H1 (cell line): Measurements from ENCODE around the gene SHLD1. TPM values are rescaled to one million over a fixed set of nuclear protein-coding genes. Genes with fewer than 3 reads are reported as not detected.

Experiments
- BCL11A ChIP-seq, 2 experiments: IDR thresholded peaks; one replicate each; pipeline ENCODE4 v1.6.1; 2011; ENCODE audit warnings: low read depth in 2 of 2, low read length in 2 of 2, mild to moderate bottlenecking in 2 of 2
- E2F6 ChIP-seq: IDR thresholded peaks from 2 replicates; pipeline ENCODE4 v1.6.1; 2012; ENCODE audit warnings: inconsistent platforms
- EGR1 ChIP-seq: IDR thresholded peaks from 2 replicates; pipeline ENCODE4 v1.6.1; 2011; ENCODE audit warnings: low read depth, low read length, borderline replicate concordance
- HDAC2 ChIP-seq, 2 experiments: fragments of 300-600 bp in 1 of 2; sonication (generic) in 1 of 2; IDR thresholded peaks; 2 replicates each; pipeline ENCODE4 v1.6.1; 2011 to 2012; ENCODE audit warnings: low read depth in 2 of 2, low read length in 2 of 2, mild to moderate bottlenecking in 2 of 2, moderate library complexity in 2 of 2, borderline replicate concordance in 1 of 2, inconsistent platforms in 1 of 2
- HDAC6 ChIP-seq: IDR thresholded peaks from one replicate; pipeline ENCODE4 v1.7.1; 2012; ENCODE audit warnings: low read depth, mild to moderate bottlenecking, inconsistent platforms, low read length, moderate library complexity
- NANOG ChIP-seq: IDR thresholded peaks from 2 replicates; pipeline ENCODE4 v1.6.1; 2011; ENCODE audit warnings: low read length, low read depth, mild to moderate bottlenecking, inconsistent platforms; ENCODE audit not compliant: insufficient read depth, poor library complexity, severe bottlenecking
- SIN3A ChIP-seq, 2 experiments: IDR thresholded peaks in 1 of 2; conservative IDR thresholded peaks in 1 of 2; 2 replicates each; pipeline ENCODE4 v1.6.1; 2011 to 2012; ENCODE audit warnings: low read length in 2 of 2, improper control_type of control experiment in 1 of 2, low read depth in 1 of 2, mild to moderate bottlenecking in 1 of 2
- SIRT6 ChIP-seq: IDR thresholded peaks from one replicate; pipeline ENCODE4 v1.7.1; 2012; ENCODE audit warnings: low read length, inconsistent platforms
- ZNF274 ChIP-seq: IDR thresholded peaks from 2 replicates; pipeline ENCODE4 v1.7.0; 2012; ENCODE audit warnings: low read length, borderline replicate concordance; ENCODE audit errors: extremely low read depth
- polyA plus RNA-seq, 7 experiments: library from polyadenylated mRNA; depleted of rRNA in 3 of 7; stranded (reverse) in 5 of 7; unstranded in 2 of 7; fragments of >200 nt in 5 of 7; fragments of 200-250 nt in 2 of 7; gene quantifications; 1 replicate in 5 of 7; 2 replicates in 1 of 7; 4 replicates in 1 of 7; pipeline versions ENCODE4 v1.2.1 to v1.2.3, GENCODE V29; 2011 to 2013; ENCODE audit warnings: missing spikeins in 2 of 7, mixed read lengths in 2 of 7
- total RNA-seq: library from RNA; stranded (reverse); fragmentation: NEBNext Ultra II Directional; extraction: Animal tissue kit (Norgen Biotek cat#: 25700); gene quantifications from 2 replicates; pipeline ENCODE4 v1.2.1, GENCODE V29; 2021

Gene SHLD1
- total and polyA plus RNA-seq, 2 of the 8 experiments (the other 6 are each of a cell fraction or from before 2014, with no cell fraction given), result 4.2 to 6.5 TPM

- TF ChIP-seq SIN3A (conservative IDR thresholded peaks at IDR 0.05 in 1 of 2, IDR thresholded peaks at IDR 0.05 in 1 of 2; ENCODE audit: low read depth in 1 of 2, low read length in 2 of 2) (no peak), NANOG (no peak), E2F6 (no peak), ZNF274 (no peak), EGR1 (no peak), HDAC6 (no peak), SIRT6 (no peak), BCL11A (IDR thresholded peaks at IDR 0.05; ENCODE audit: low read depth in 2 of 2, low read length in 2 of 2) (no peak), HDAC2 (IDR thresholded peaks at IDR 0.05; ENCODE audit: borderline replicate concordance in 1 of 2, low read depth in 2 of 2, low read length in 2 of 2) (no peak)
These were observed 20.9 kb upstream of the SHLD1 start (continued) for GRCh38 chr20:5729348-5729747.
